HCT116 (cell line): ENCODE measurements around the gene MEIOB. TPM values are rescaled to one million over a fixed set of nuclear protein-coding genes. Genes with fewer than 3 reads are reported as not detected.

Experiments used
- ATAC-seq: fragments of 200-7000 bp; cut with Tn5 transposase; 2 replicates; pipeline ENCODE4 v1.9.1; 2020; ENCODE audit warnings: mild to moderate bottlenecking, moderate library complexity
- BruUV-seq: library from RNA; stranded (reverse); fragments of 400-500 nt; replicated peaks from 2 replicates; lab custom pipeline; 2021; lab: Mats Ljungman, UMichigan
- CTCF ChIA-PET: fragments of 300-600 bp; sonication (Branson Sonifier 250); formaldehyde crosslinking; loops from one replicate; lab custom pipeline; 2021; ENCODE audit warnings: antibody characterized with exemption; lab: Charles Lee
- POLR2A ChIA-PET: fragments of 300-600, 350-600 bp; sonication (Branson Sonifier 250); formaldehyde crosslinking; loops from one replicate; lab custom pipeline; 2021; ENCODE audit warnings: antibody characterized with exemption; lab: Charles Lee
- RAD21 ChIA-PET, 2 experiments: fragments of 300-600 bp; sonication (Branson Sonifier 250); formaldehyde crosslinking; loops; one replicate each; lab custom pipeline; 2023; ENCODE audit warnings: low total read pairs in 2 of 2; ENCODE audit not compliant: uncharacterized antibody in 2 of 2, unreplicated experiment in 2 of 2, low non-redundant PET in 1 of 2; lab: Charles Lee
- DNase-seq: peaks from one replicate; pipeline ENCODE4 v3.0.0-alpha.2; 2010; ENCODE audit warnings: low read depth, low spot score
- H2AFZ ChIP-seq: fragments of 200-600 bp; shearing (Covaris generic), sonication (generic); 2 replicates; pipeline ENCODE4 v1.6.1; 2017; ENCODE audit warnings: low read depth, mixed run types, mixed read lengths, antibody characterized with exemption, low read length; ENCODE audit not compliant: poor library complexity, severe bottlenecking
- H3K27ac ChIP-seq: 2 replicates; pipeline ENCODE4 v1.5.1; 2012; ENCODE audit warnings: low read depth, low read length
- H3K27me3 ChIP-seq: fragments of 200-600 bp; sonication (generic); 2 replicates; pipeline ENCODE4 v1.6.1; 2016; ENCODE audit warnings: mixed run types, low read length, mixed read lengths; ENCODE audit not compliant: insufficient read depth
- H3K36me3 ChIP-seq, 2 experiments: fragments of 200-500 bp in 1 of 2; fragments of 200-600 bp in 1 of 2; sonication (Bioruptor generic) in 1 of 2; sonication (generic) in 1 of 2; 2 replicates each; pipeline versions ENCODE4 v1.5.1 to v1.6.1; 2014 to 2016; ENCODE audit warnings: low read length in 2 of 2, inconsistent platforms in 1 of 2, mixed read lengths in 1 of 2, mixed run types in 1 of 2; ENCODE audit not compliant: insufficient read depth in 2 of 2, control insufficient read depth in 1 of 2
- H3K4me1 ChIP-seq, 2 experiments: fragments of 200-600 bp in 1 of 2; sonication (generic) in 1 of 2; 2 replicates each; pipeline versions ENCODE4 v1.5.1 to v1.6.1; 2012 to 2017; ENCODE audit warnings: low read length in 2 of 2, inconsistent platforms in 1 of 2, mild to moderate bottlenecking in 1 of 2, mixed read lengths in 1 of 2, mixed run types in 1 of 2, moderate library complexity in 1 of 2; ENCODE audit not compliant: insufficient read depth in 2 of 2, control insufficient read depth in 1 of 2
- H3K4me2 ChIP-seq: fragments of 200-600 bp; sonication (generic); 2 replicates; pipeline ENCODE4 v1.6.1; 2017; ENCODE audit warnings: mixed run types, low read length, mixed read lengths
- H3K4me3 ChIP-seq, 2 experiments: fragments of 200-600 bp in 1 of 2; sonication (generic) in 1 of 2; replicated peaks in 1 of 2; 2 replicates each; pipeline ENCODE4 v1.5.1; 2011 to 2016; ENCODE audit warnings: low read length in 2 of 2, control low read depth in 1 of 2, low read depth in 1 of 2, mild to moderate bottlenecking in 1 of 2, mixed read lengths in 1 of 2, mixed run types in 1 of 2
- H3K79me2 ChIP-seq: fragments of 200-600 bp; sonication (generic); 2 replicates; pipeline ENCODE4 v1.6.1; 2017; ENCODE audit warnings: mild to moderate bottlenecking, mixed run types, low read length, moderate library complexity, mixed read lengths; ENCODE audit not compliant: insufficient read depth
- H3K9ac ChIP-seq: fragments of 200-600 bp; sonication (generic); 2 replicates; pipeline ENCODE4 v1.6.1; 2016; ENCODE audit warnings: low read length, mixed read lengths
- H3K9me2 ChIP-seq: fragments of 200-600 bp; sonication (generic), shearing (Covaris generic); 2 replicates; pipeline ENCODE4 v1.6.1; 2017; ENCODE audit warnings: mixed run types, mild to moderate bottlenecking, moderate library complexity; ENCODE audit not compliant: insufficient read depth
- H3K9me3 ChIP-seq, 2 experiments: fragments of 200-500 bp in 1 of 2; fragments of 200-600 bp in 1 of 2; sonication (Bioruptor generic) in 1 of 2; sonication (generic) in 1 of 2; 2 replicates each; pipeline ENCODE4 v1.6.1; 2014 to 2017; ENCODE audit warnings: low read length in 2 of 2, mixed read lengths in 2 of 2, inconsistent platforms in 1 of 2, low read depth in 1 of 2, mild to moderate bottlenecking in 1 of 2, mixed run types in 1 of 2, moderate library complexity in 1 of 2; ENCODE audit not compliant: control insufficient read depth in 1 of 2, insufficient read depth in 1 of 2
- H4K20me1 ChIP-seq: fragments of 200-600 bp; sonication (generic), shearing (Covaris generic); 2 replicates; pipeline ENCODE4 v1.6.1; 2017; ENCODE audit warnings: mixed run types, mild to moderate bottlenecking, moderate library complexity; ENCODE audit not compliant: insufficient read depth
- CBX3 ChIP-seq: IDR thresholded peaks from 2 replicates; pipeline ENCODE4 v1.6.1; 2012; ENCODE audit warnings: low read depth
- CEBPB ChIP-seq: IDR thresholded peaks from 2 replicates; pipeline ENCODE4 v1.6.1; 2012; ENCODE audit warnings: low read depth
- ELF1 ChIP-seq: IDR thresholded peaks from 2 replicates; pipeline ENCODE4 v1.6.1; 2012; ENCODE audit warnings: low read depth, borderline replicate concordance
- EZH2 ChIP-seq: fragments of 200-600 bp; sonication (generic); IDR thresholded peaks from 2 replicates; pipeline ENCODE4 v1.6.1; 2017; ENCODE audit warnings: antibody characterized with exemption, mixed run types
- EZH2phosphoT487 ChIP-seq: fragments of 200-600 bp; IDR thresholded peaks from 2 replicates; pipeline ENCODE4 v1.6.1; 2018; ENCODE audit warnings: antibody characterized with exemption, borderline replicate concordance
- FOSL1 ChIP-seq: IDR thresholded peaks from 2 replicates; pipeline ENCODE4 v1.6.1; 2012; ENCODE audit warnings: low read depth
- JUND ChIP-seq: IDR thresholded peaks from 2 replicates; pipeline ENCODE4 v1.6.1; 2012
- POLR2A ChIP-seq: IDR thresholded peaks from 2 replicates; pipeline ENCODE4 v1.7.0; 2011; ENCODE audit warnings: borderline replicate concordance; ENCODE audit not compliant: insufficient read depth, insufficient read length; ENCODE audit errors: extremely low read depth
- POLR2AphosphoS5 ChIP-seq: IDR thresholded peaks from 2 replicates; pipeline ENCODE4 v1.6.1; 2011; ENCODE audit warnings: mild to moderate bottlenecking, low read depth, low read length, moderate library complexity
- RAD21 ChIP-seq: IDR thresholded peaks from 2 replicates; pipeline ENCODE4 v1.6.1; 2012; ENCODE audit warnings: low read depth, mild to moderate bottlenecking
- SIN3A ChIP-seq: IDR thresholded peaks from 2 replicates; pipeline ENCODE4 v1.6.1; 2012; ENCODE audit warnings: low read depth
- SRF ChIP-seq: IDR thresholded peaks from 2 replicates; pipeline ENCODE4 v1.6.1; 2012; ENCODE audit warnings: low read depth
- TCF7L2 ChIP-seq: IDR thresholded peaks from 2 replicates; pipeline ENCODE4 v1.7.0; 2011; ENCODE audit warnings: borderline replicate concordance, inconsistent platforms; ENCODE audit not compliant: insufficient read depth, insufficient read length; ENCODE audit errors: extremely low read depth
- intact Hi-C: fragments of 100-400 bp; cut with micrococcal nuclease; formaldehyde crosslinking; loops from 2 replicates; pipeline ENCODE4 v1.10.0; 2022
- total RNA-seq: library from RNA; stranded (reverse); gene quantifications from one replicate; pipeline ENCODE4 v1.2.1, GENCODE V29; 2021; ENCODE audit not compliant: unreplicated experiment
- TF ChIP-seq, protein P1 (sequence below), 3 experiments: fragments of 200-600 bp in 1 of 3; sonication (generic) in 1 of 3; IDR thresholded peaks in 2 of 3; conservative IDR thresholded peaks in 1 of 3; 2 replicates each; pipeline ENCODE4 v1.5.1; 2012 to 2017; ENCODE audit warnings: low read depth in 2 of 3, low read length in 2 of 3, antibody characterized with exemption in 1 of 3, borderline replicate concordance in 1 of 3, control low read depth in 1 of 3, mild to moderate bottlenecking in 1 of 3, mixed read lengths in 1 of 3, mixed run types in 1 of 3, moderate library complexity in 1 of 3; ENCODE audit not compliant: insufficient read depth in 1 of 3
- TF ChIP-seq, protein P2 (sequence below): IDR thresholded peaks from 2 replicates; pipeline ENCODE4 v1.6.1; 2012
- TF ChIP-seq, protein P3 (sequence below): IDR thresholded peaks from 2 replicates; pipeline ENCODE4 v1.6.1; 2012; ENCODE audit warnings: low read depth
- TF ChIP-seq, protein P4 (sequence below): IDR thresholded peaks from 2 replicates; pipeline ENCODE4 v1.6.1; 2012

Gene MEIOB
- total RNA-seq, 1 experiment from 2014 or later, result 0.59 TPM

DNA sequence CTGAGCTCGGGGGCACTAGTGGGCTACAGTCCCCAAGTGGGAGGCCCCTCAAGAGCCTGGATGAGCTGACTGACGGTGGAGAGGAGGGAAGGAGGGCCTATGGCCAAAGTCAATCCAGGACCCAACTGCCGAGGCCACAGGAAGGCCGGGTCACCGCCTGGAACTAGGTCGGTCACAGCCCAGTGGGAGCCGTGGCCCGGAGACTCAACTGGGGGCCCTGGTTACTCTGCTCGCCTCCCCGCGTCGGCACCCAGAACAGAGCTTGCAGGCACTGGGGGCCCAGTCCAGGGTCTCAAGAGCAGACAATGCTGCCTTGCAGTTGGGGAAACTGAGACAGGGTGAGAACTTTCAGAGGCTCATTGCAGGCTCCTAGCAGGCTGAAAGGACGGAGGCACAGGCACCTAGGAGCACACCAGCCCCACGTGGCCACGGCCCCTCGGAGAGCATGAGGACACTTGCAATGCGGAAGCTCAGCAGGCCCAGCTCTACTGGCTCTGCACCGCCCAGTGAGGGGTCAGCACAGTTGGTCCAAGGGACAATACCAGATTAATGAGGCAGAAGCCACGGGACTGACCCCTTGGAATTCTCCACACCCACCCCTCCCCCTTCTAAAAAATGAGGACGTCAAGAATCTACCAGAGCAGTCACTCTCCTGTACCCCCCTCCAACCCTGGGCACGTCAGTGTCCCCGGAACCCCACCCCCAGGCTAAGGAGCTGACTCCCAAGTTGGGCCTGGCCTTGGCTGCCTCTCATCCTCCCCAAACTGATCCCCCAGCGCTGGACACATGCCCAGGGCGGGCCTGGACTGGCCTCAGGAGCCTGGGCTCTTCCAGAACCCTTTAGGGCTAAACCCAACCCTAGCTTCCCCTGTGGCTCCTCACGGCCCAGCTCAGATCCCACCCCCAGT is 44.0 kb upstream of the MEIOB start:
- CTCF ChIA-PET, result no interaction called here
- Histone ChIP-seq H3K27me3 (no peaks in the 10 kb centered on the region), H2AFZ (no peak overlapping the region)
- TF ChIP-seq, protein P1, sequence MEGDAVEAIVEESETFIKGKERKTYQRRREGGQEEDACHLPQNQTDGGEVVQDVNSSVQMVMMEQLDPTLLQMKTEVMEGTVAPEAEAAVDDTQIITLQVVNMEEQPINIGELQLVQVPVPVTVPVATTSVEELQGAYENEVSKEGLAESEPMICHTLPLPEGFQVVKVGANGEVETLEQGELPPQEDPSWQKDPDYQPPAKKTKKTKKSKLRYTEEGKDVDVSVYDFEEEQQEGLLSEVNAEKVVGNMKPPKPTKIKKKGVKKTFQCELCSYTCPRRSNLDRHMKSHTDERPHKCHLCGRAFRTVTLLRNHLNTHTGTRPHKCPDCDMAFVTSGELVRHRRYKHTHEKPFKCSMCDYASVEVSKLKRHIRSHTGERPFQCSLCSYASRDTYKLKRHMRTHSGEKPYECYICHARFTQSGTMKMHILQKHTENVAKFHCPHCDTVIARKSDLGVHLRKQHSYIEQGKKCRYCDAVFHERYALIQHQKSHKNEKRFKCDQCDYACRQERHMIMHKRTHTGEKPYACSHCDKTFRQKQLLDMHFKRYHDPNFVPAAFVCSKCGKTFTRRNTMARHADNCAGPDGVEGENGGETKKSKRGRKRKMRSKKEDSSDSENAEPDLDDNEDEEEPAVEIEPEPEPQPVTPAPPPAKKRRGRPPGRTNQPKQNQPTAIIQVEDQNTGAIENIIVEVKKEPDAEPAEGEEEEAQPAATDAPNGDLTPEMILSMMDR (IDR thresholded peaks at IDR 0.05 in 2 of 3, conservative IDR thresholded peaks at IDR 0.05 in 1 of 3; ENCODE audit: borderline replicate concordance in 1 of 3, insufficient read depth in 1 of 3, low read depth in 2 of 3, low read length in 2 of 3), result no peak
- TF ChIP-seq, protein P2, sequence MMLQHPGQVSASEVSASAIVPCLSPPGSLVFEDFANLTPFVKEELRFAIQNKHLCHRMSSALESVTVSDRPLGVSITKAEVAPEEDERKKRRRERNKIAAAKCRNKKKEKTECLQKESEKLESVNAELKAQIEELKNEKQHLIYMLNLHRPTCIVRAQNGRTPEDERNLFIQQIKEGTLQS, result no peak
- TF ChIP-seq POLR2AphosphoS5 (no peak), RAD21 (no peak), TCF7L2 (no peak), EZH2phosphoT487 (no peak), EZH2 (no peak), JUND (no peak), CBX3 (no peak), SIN3A (no peak), POLR2A (no peak), CEBPB (no peak), FOSL1 (no peak), ELF1 (no peak), SRF (no peak)
- TF ChIP-seq, protein P3, sequence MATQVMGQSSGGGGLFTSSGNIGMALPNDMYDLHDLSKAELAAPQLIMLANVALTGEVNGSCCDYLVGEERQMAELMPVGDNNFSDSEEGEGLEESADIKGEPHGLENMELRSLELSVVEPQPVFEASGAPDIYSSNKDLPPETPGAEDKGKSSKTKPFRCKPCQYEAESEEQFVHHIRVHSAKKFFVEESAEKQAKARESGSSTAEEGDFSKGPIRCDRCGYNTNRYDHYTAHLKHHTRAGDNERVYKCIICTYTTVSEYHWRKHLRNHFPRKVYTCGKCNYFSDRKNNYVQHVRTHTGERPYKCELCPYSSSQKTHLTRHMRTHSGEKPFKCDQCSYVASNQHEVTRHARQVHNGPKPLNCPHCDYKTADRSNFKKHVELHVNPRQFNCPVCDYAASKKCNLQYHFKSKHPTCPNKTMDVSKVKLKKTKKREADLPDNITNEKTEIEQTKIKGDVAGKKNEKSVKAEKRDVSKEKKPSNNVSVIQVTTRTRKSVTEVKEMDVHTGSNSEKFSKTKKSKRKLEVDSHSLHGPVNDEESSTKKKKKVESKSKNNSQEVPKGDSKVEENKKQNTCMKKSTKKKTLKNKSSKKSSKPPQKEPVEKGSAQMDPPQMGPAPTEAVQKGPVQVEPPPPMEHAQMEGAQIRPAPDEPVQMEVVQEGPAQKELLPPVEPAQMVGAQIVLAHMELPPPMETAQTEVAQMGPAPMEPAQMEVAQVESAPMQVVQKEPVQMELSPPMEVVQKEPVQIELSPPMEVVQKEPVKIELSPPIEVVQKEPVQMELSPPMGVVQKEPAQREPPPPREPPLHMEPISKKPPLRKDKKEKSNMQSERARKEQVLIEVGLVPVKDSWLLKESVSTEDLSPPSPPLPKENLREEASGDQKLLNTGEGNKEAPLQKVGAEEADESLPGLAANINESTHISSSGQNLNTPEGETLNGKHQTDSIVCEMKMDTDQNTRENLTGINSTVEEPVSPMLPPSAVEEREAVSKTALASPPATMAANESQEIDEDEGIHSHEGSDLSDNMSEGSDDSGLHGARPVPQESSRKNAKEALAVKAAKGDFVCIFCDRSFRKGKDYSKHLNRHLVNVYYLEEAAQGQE, result no peak
- TF ChIP-seq, protein P4, sequence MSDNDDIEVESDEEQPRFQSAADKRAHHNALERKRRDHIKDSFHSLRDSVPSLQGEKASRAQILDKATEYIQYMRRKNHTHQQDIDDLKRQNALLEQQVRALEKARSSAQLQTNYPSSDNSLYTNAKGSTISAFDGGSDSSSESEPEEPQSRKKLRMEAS, result no peak
- TF ChIP-seq, all 23 proteins: peak for 0
- ChIA-PET RAD21 (no interaction called here), POLR2A (no interaction called here)
- ATAC-seq, result no peak
- Histone ChIP-seq H3K36me3 (no peaks in the 10 kb centered on the region), H4K20me1 (no peaks in the 10 kb centered on the region), H3K9me2 (no peaks in the 10 kb centered on the region), H3K9me3 (no peaks in the 10 kb centered on the region), H3K4me1 (peaks cover 10 to 17% of the 10 kb centered on the region in 2 experiments), H3K4me2 (no peak overlapping the region), H3K27ac (no peak overlapping the region), H3K9ac (no peak overlapping the region), H3K4me3 (no peak overlapping the region), H3K79me2 (no peaks in the 10 kb centered on the region)
- intact Hi-C loops, result no loop called here
- no peak for DNase-seq
- no TSS peak for BruUV-seq
